GM19043 (cell line): ENCODE data around the gene FCHSD1.

Source experiments
- ATAC-seq: cut with Tn5 transposase; IDR thresholded peaks from one replicate; pipeline ENCODE4 v1.9.1; 2021; ENCODE audit warnings: low read depth; ENCODE audit not compliant: unreplicated experiment

The FCHSD1 gene

DNA sequence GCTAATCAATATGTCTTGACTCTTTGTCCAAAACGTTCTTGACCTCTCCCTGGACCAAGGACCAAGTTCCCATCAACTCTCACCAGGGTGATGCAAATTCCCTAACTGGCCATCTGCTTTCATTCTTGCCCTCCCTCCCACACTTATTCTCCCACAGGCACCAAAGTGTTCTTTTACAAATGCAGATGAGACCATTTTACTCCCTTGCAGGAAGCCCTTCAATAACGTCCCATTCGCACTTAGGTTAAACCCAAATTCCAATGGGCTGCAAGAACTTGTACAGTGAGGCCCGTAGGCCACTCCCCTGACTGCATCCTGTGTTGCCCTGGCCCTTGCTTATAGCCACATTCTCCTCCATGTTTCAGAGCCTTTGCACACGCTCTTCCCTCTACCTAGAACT is 23.5 kb upstream of the FCHSD1 start:
- no peak for ATAC-seq

DNA sequence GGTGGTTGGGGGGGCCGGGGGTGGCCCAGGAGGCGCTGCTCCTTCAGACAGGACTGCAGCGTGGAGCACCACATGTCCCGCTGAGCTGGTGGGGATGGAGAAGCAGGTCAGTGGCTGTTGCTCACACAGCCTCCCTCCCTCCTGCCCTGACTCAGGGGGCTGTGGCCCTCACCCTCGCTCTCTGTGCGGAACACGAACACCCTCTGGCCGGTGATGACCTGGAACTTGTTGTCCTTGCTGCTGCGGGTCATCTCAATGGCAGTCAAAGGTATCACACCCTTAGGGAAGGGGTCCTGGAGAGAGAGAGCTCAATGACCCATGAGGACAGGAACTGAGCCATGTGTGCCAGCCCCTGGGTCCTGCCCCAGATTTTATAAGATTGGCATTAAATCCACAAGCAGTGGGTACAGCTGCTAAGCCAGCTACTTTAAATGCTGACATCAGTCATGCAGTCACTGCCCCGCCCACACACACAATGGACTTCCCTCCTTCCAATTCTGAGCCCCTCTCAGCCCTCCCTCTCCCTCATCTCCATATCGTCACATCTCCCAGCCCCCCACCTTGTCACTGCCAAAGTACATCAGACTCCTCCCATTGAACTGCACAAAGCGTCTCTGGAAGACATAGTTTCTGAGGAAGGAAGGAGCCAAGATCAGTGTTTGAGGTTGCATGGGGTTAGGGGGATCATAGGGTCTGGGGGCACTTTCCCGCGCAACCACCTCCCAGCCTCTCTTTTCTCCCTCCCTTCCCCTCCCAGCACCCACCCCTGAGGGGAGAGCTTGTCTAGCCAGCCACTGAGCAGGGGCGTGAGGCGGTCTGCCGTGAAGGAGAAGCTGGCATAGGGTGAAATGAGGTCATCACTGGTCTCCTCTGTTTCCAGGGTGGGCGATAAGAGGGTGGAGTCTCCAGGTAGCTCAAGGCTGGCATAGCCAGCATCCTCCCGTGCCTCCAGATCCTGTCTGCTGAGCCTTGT is 21.9 kb upstream of the FCHSD1 start:
- ATAC-seq = no peak

DNA sequence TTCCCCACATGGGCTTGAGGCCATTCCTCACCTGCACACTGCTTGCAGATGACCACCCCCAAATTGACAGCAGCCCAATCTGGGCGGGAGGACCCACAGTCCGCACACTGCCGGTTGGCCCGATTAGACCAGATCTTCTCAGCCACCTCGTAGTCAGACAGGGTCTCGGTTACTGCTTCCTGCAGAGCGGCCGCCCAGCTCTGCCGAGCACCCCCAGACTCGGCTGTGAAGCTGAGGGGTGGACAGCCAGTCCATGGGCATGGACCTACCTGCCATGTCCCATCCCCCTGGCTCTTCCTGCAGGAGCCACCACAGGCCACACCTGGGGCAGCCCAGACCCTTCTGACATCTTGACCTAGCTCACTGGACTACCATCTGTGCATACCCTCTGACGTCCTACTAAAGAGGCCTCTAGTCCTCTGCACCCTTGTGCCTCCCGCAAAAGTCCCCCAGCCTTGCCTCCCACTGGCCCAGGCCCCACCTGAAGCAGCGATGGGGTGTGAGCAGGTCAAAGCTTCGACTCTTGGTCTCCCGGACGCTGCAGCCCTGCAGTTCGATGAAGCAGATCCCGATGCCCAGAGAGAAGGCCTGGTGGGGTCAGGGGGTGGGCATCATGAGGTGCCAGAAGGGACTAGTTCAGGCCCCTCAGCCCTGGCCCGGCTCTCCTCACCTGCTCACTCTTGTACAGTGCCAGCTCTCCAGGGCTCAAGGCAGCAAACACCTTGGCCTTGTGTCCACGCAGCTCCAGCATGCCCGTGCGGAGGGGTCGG is 21.0 kb upstream of the FCHSD1 start:
- no peak for ATAC-seq

DNA sequence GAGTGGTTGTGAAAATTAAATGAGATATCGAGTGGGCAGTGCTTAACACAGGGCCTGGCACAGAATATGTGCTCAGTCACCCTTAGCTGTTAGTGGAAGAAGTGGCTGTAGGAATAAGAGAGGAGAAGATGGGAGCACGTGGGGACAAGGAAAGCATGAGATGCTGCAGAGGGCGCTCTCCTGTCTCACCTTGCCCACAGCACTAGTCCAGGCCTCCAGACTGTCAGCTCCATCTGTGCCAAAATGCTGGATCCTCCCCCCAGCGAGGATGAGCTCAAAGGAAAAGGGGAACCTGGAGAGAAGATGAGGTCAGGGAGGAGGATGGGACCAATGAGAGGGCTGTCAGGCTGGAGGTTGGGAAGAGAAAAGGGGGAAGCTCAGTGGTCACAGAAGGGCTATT is 18.3 kb upstream of the FCHSD1 start:
- no peak for ATAC-seq

DNA sequence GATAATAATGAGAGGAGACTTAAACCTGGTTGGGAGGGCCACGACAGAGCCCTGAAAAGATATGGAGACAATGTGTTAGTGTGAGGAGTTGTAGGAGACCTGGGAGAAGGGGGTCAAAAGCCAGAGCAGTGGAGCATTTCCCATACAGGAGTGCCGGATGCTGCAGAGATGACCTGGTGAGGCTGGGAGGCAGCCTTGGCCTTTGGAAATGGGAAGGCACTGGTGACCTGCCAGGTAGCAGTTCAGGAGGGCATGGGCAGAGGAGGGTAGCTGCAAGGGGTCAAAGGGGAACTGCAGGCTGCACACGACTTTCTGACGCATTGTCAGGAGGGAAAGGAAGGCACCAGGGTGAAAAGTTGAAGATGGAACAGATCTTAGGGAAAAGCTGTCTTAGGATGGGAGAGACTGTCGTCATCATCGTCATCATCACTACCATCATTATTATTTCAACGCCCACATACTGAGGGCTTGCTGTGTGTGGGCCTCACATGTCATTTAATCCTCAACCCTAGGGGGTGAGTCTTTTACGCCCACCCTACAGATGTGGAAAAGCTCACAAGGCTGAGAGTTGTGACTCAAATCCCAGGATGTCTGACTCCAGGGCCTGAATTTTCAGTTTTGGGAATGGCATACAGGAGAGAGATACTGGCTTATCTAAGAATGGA is 17.5 kb upstream of the FCHSD1 start:
- ATAC-seq = no peak

DNA sequence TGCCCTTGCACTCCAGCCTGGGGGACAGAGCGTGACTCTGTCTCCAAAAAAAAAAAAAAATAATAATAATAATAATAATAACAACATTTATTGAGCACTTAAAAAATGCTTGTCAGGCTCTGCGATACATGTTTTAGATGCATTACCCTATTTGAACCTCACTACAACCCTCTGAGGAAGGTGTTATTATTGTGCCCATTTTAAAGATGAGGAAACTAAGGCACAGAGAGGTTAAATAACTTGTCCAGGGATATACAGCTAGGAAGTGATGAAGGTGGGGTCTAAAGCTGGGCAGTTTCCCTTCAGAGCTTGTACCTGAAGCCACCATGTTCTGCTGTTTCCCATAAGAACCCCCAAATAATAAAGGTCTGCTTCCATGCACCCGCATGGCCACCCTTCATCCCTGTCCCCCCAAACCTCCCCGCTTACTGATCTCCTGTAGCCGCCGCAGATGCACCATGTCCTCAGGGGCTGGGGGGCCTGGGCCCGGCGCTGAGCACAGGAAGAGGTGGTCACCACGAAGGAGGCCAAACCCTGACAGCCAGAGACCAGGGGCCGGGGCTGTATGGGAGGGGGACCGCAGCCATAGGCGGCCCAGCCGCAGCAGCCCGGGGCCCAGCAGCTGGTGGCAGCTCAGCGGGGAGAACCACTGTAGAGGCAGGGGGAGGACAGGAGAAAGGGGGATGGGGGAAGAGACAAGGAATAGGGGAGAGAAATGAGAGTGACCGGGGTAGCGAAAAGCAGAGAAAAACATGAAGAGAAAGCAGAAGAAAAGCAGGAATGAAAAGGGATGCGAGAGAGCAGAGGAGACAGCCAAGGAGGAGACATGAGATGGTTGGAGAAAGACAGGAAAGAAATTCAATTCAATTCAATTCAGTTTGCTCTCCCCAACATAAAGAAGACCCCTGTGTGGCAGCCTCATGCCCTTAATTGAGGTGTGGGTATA is 15.1 kb upstream of the FCHSD1 start:
- ATAC-seq = no peak

DNA sequence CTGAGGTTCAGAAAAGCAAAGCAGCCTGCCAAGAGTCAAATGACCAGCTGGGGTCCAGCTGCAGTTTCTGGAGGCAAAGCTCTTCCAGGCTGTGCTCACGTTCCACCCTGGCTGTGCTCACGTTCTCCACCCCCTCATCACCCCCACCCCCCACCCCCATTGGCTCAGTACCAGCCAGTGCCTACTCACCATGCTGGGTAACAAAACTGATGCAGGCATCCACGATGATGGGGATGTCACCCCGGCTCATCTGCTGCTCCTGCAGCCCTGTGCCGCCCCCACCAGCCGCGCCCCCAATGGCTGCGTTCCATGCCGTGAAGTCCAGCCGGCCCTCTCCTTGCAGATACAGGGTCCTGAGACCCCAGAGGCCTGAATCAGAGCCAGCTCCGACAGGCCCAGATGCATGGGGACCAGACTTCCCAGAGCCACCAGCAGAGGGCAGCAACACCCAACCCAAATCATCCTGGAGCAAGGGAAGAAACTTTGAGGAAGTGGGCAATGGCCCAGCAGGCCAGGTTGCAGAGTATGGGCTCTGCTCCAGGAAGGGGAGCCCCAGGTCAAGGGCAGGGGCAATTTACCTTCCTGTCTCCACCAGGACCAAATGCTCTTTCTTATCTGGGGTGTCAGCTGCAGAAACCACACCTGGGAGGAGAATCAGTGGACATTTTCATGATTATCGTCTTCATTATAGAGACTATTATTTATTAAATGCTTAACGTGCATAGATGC is 13.7 kb upstream of the FCHSD1 start:
- peak; percentile 91 for ATAC-seq

DNA sequence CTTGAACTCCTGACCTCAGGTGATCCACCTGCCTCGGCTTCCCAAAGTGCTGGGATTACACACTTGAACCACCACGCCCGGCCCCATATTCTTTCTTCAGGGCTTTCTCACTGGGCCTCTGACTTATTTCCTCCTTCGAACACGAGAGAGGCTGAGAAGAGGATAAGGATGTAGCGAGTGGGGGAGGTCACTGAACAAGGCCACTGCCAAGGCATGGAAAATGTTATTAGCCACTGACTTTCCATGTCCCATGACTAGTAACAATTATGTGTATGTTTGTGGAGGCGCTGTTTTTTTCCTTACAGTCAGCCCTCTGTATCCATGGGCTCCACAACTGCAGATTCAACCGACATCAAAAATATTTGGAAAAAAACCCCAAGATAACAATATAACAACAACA is 12.3 kb upstream of the FCHSD1 start:
- no peak for ATAC-seq

DNA sequence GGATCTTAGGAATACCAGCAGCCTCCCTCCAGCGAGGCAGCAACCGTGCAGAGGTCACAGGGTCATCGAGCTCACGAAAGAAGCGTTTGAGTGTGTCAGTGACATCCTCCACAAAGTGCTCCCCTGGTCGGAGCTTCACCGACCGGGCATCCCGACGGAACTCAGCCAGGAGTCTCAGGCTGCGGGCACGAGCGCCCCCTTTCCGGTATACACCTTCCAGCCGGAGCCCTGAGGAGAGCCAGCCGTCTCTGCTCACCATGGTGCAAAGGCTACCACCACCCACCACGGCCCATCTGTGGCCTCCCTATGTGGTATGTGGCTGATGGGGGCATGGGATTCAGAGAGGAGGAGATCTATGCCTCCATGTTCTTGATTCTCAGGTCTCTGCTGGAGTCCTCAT is 10.8 kb upstream of the FCHSD1 start:
- ATAC-seq = no peak

DNA sequence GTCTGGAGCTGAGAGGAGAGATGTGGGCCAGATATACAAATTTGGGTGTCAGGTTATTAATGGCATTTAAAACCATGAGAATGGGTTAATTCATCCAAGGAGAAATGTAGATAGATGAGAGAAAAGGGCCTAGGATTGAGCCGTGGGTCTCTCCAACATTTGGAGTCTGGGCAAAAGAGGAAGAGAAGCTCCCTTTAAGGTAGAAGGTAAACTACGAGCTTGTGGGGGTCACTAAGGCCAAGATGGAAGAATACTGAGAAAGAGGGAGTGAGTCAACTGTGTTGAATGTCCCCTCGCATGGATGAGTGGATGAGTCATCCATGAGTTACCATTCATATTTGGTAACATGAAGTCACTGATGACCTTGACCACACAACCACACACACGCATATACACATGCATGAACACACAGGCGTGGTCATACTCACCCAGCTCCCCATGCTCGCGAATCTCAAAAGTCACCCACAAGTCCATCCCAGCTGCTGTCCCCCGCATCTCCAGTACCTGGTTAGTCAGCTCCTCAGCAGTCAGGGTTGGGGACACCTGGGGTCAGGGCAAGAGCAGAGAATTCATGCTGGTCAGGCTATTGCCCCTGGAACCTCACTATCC is 6.8 kb upstream of the FCHSD1 start:
- ATAC-seq = no peak

DNA sequence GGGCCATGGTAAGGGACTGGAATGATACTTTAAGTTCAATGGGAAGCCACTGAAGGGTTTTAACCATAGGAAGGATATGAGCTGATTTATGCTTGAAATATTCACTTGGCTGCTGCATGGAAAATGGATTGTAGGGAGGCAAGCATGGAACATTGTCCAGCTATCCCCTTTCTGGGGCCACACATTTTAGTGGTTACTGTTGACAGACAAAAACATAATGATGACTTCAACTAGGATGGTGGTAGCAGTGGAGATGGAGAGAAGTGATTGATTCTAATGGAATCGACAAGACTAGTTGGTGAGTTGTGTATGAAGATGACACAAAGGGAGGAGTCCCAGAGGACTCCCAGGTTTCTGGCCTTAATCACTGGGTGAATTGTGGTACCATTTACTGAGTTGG is 6.2 kb upstream of the FCHSD1 start:
- no peak for ATAC-seq

DNA sequence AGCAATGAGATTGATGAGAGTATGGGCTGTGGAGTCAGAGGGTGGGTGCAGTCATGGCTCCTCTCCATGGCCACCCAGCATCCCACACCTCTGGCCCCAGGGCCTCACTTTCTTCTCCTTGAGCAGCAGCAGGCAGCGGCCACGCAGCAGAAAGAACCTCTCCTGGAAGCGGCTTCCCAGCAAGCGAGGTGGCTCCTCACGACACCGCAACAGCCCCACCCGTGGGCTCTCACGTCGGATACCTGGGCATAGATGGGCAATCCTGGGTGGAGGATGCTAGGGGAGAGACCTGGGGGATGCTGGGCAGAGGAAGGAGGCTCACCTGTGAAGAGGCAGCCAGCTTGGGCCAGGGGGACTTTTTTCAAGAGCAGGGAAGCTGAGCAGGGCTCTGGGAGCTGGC is 5.2 kb upstream of the FCHSD1 start:
- no peak for ATAC-seq

DNA sequence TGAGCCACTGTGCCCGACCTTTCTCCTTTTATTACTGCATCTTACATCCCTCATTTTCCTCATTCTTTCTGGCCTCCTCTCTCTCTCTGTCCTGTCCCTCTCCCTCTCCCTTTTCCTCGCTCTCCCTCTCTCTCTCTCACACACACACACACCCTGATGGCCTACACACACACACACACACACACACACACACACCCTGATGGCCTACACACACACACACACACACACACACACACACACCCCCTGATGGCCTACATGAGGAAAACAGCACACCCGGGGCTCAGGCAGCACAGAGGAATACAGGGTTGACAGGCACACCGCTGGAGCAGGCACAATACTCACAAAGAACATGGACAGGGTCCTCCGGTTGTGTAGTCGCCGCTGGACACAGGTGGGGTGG is 3.8 kb upstream of the FCHSD1 start:
- ATAC-seq = no peak

DNA sequence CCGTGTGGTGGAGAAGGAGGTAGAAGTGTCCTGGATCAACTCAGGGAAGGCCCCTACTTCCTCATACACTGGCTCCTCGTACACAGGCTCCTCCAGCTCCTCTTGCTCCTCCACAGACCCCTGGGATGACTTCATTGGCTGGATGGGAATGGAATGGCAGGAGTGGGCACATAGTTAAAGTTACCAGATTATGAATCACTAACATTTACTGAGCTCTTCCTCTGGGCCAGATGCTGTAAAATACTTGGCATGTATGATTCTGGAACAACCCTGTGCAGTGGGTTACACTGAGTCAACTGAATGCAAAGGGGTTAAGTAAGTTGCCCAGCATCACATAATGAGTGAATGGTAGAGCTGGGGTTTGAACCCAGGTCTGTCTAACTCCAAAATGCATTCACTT is 3.1 kb upstream of the FCHSD1 start:
- no peak for ATAC-seq

DNA sequence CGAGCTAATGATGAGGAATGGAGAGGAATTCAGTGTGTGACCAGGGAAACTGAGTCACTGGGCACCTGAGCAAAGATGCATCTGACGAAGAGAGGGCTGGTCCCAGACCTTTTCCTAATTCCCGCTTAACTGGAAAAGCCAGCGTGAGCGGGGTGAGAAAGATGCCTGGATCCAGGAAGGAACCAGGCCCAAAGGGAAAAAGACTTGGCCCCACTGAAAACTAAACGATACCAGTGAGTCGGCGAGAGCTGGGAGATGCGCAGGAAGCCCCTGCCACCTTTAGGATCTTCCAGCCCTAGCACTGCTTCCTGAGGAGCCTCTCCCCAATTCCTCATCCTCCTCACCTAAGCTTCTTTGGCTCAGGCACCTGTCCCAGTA is 499 bp upstream of the FCHSD1 start:
- no peak for ATAC-seq

DNA sequence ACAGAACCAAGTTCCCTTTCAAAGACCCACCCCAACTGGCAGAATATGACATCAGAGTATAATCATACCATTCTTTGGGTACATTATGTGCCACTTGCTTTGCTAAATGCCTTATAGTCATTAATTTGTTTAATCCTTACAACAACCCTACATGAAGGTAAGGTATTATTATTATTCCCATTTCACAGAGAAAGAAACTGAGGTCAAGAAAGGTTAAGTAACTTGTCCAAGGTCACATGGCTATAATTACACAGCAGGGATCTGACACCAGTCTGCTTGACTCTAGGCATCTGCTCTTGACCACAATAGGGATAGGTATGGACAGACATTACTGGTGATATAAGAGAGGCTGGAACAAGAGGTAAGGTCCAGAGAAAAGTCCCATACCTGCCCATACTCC is 1.2 kb downstream of the FCHSD1 start:
- ATAC-seq = no peak

DNA sequence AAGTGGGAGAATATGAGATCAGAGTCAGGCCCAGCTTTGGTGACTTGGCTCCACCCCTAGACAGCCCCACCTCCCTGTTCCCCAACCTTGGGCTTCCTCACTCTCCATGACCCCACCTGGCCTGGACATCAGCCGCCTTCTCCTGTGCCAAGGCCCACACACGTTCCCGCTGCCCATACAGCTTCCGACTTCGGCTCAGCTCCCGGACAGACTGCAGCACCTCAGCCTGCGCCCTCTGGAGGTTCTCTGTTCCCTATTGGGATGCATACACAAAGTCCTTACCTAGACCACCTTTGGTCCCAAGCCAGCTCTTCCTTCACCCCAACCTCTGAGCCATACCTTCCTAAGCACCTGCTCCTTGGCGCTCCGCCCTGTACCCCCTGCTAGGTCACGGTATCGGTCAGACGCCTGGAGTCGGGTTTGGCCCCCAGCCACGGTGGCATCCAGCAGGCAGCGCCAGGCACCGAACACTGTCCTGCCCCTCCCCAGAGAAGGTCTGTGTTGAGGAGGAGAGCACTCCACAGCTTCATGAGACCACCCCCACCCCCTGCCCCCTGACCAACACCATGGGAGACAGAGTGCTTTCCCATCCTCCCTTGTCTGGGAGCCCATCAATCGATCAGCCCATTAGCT is 2.0 kb downstream of the FCHSD1 start:
- ATAC-seq = no peak

DNA sequence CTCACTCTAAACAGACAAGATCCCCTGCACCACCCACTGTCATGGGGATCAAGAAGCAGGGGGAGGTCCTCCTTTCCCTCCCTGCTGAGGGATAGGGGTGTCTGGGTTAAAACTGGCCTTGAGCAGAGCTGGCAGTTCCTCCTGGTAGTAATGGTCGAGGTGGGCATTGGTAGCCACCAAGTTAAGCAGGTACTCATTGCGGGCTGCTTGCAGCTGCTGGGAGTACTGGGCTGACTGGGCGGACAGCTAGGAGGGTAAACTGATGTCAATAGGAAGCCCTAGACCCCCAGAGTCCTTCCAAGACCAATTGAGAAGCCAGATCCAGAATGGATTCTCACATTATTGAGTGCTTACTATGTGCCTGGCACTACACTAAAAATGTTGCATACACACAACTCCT is 3.4 kb downstream of the FCHSD1 start:
- ATAC-seq = no peak

DNA sequence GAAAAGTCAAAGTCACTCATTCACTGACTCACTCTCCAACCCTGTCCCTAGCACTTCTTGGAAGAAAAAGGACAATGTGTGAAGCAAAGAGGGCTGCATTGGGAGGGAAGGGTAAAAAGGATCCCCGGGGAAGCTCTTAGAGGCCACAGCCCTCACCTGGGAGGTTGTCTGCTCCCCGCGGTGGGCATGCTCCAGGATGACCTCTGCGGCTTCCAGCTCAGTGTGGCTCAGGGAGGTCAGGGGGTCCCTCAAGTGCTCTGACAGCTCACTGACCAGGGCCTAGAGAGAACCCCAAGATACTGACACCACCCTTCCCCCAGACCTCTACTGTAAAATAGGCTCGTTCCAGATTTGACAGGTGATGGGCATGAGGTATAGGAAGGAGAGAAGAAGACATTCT is 4.0 kb downstream of the FCHSD1 start:
- ATAC-seq = no peak
